ENCODE results near the gene TTC9C. TPM values are rescaled to one million over a fixed set of nuclear protein-coding genes. Genes with fewer than 3 reads are reported as not detected.
A peak's percentile ranks its signal among the peaks of the same experiment; 100 is the strongest.

Gene TTC9C
- total and polyA plus RNA-seq, 2 of the 8 experiments (the other 6 are each of a cell fraction or from before 2014, with no cell fraction given), result 25.4 to 34.1 TPM

DNA sequence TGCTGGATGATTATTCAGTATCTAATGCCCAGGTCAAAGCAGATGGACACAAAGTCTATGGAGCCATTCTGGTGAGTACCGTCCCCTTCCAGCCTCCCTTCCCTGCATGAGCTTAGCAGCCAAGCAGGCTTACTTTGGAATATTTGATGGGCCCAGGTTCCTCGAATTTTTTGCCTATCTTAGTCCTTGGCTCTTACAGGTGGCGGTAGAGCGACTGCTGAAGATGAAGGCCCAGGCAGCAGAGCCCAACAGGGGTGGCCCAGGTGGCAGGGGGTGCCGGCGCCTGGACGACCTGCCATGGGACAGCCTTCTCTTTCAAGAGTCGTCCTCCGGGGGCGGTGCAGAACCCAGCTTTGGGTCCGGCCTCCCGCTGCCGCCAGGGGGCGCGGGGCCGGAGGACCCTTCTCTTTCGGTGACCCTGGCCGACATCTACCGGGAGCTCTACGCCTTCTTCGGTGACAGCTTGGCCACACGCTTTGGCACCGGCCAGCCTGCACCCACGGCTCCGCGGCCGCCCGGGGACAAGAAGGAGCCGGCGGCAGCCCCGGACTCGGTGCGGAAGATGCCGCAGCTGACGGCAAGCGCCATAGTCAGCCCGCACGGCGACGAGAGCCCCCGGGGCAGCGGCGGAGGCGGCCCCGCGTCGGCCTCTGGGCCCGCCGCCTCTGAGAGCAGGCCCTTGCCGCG lies 58.2 kb downstream of the TTC9C start (continued):
- no peak for TF ChIP-seq FOSL1 (IDR thresholded peaks at IDR 0.05; ENCODE audit: insufficient read depth, low read depth, low read length)
- peak; percentile 70 for TF ChIP-seq CREB1 (IDR thresholded peaks at IDR 0.05)
- no peak for TF ChIP-seq SUZ12 (IDR thresholded peaks at IDR 0.05; ENCODE audit: low read length)
- TF ChIP-seq SP4 (IDR thresholded peaks at IDR 0.05; ENCODE audit: low read length), result 0 out of 2 replicates have a peak, but pooled peaks have one; percentile 43
- TF ChIP-seq SIRT6 (IDR thresholded peaks at IDR 0.05; ENCODE audit: low read length), result no peak
- TF ChIP-seq POLR2A (IDR thresholded peaks at IDR 0.05; ENCODE audit: control extremely low read depth in 1 of 2, low read depth in 2 of 2, low read length in 2 of 2), result no peak
- no peak for TF ChIP-seq GTF2F1 (IDR thresholded peaks at IDR 0.05; ENCODE audit: borderline replicate concordance, low read depth, low read length)

Measured in H1 (cell line).